Measurements from ENCODE around the gene KCNK10. TPM values are rescaled to one million over a fixed set of nuclear protein-coding genes. Genes with fewer than 3 reads are reported as not detected.

Gene KCNK10
- total and polyA plus RNA-seq, 2 donors from 2014 or later = 0.54 to 1.1 TPM

- no peak for FAIRE-seq
- H3K9me3 ChIP-seq (ENCODE audit: control insufficient read depth in 2 of 3, insufficient read depth in 1 of 3, low read length in 3 of 3) = no peaks in the 10 kb centered on the region
These were observed 46.0 kb downstream of the KCNK10 start for GRCh38 chr14:88276923-88277596.

GRCh38 chr14:88272390-88273269 is 50.4 kb downstream of the KCNK10 start:
- intact Hi-C loops (cut with DNase I) = no loop called here
- no peak for FAIRE-seq

More at GRCh38 chr14:88276923-88277596, 46.0 kb downstream of the KCNK10 start:
- no peak overlapping the region for H3K9ac ChIP-seq (ENCODE audit: low read length in 3 of 3)
- DNase-seq = no peak
- no peak overlapping the region for H3K4me3 ChIP-seq (ENCODE audit: low read length in 3 of 3)
- no peaks in the 10 kb centered on the region for H3K36me3 ChIP-seq (ENCODE audit: control insufficient read depth in 2 of 3, insufficient read depth in 3 of 3, low read length in 3 of 3)
- H3K4me1 ChIP-seq (ENCODE audit: control insufficient read depth in 2 of 3, insufficient read depth in 2 of 3, low read depth in 1 of 3, low read length in 3 of 3) = no peaks in the 10 kb centered on the region
- intact Hi-C loops (cut with DNase I) = no loop called here
- TF ChIP-seq CTCF (IDR thresholded peaks at IDR 0.05; ENCODE audit: borderline replicate concordance, extremely low read depth, insufficient read depth) = no peak
- no peaks in the 10 kb centered on the region for H3K27me3 ChIP-seq (ENCODE audit: control insufficient read depth, insufficient read depth, low read length)
- no peak overlapping the region for H3K27ac ChIP-seq (ENCODE audit: low read depth in 2 of 2, low read length in 2 of 2)

GRCh38 chr14:88271205-88271604 is 51.9 kb downstream of the KCNK10 start:
- intact Hi-C loops (cut with DNase I) = no loop called here
- FAIRE-seq (no peak), DNase-seq (no peak)
- H3K4me1 ChIP-seq (ENCODE audit: control insufficient read depth in 2 of 3, insufficient read depth in 2 of 3, low read depth in 1 of 3, low read length in 3 of 3) = peaks cover 0 to 5% (median 4%) of the 10 kb centered on the region in 3 donors
- no peaks in the 10 kb centered on the region for H3K36me3 ChIP-seq (ENCODE audit: control insufficient read depth in 2 of 3, insufficient read depth in 3 of 3, low read length in 3 of 3)
- no peak overlapping the region for H3K4me3 ChIP-seq (ENCODE audit: low read length in 3 of 3)
- H3K9ac ChIP-seq (ENCODE audit: low read length in 3 of 3) = no peak overlapping the region
- no peak overlapping the region for H3K27ac ChIP-seq (ENCODE audit: low read depth in 2 of 2, low read length in 2 of 2)
- TF ChIP-seq CTCF (IDR thresholded peaks at IDR 0.05; ENCODE audit: borderline replicate concordance, extremely low read depth, insufficient read depth) = no peak
- H3K27me3 ChIP-seq (ENCODE audit: control insufficient read depth, insufficient read depth, low read length) = no peaks in the 10 kb centered on the region
- no peaks in the 10 kb centered on the region for H3K9me3 ChIP-seq (ENCODE audit: control insufficient read depth in 2 of 3, insufficient read depth in 1 of 3, low read length in 3 of 3)

More at GRCh38 chr14:88272390-88273269, 50.4 kb downstream of the KCNK10 start:
- no peaks in the 10 kb centered on the region for H3K9me3 ChIP-seq (ENCODE audit: control insufficient read depth in 2 of 3, insufficient read depth in 1 of 3, low read length in 3 of 3)
- peak in 2 of 5 donors; percentile 6 to 10 for DNase-seq
- H3K4me3 ChIP-seq (ENCODE audit: low read length in 3 of 3) = no peak overlapping the region
- TF ChIP-seq CTCF (IDR thresholded peaks at IDR 0.05; ENCODE audit: borderline replicate concordance, extremely low read depth, insufficient read depth) = no peak
- H3K4me1 ChIP-seq (ENCODE audit: control insufficient read depth in 2 of 3, insufficient read depth in 2 of 3, low read depth in 1 of 3, low read length in 3 of 3) = peaks cover 0 to 5% (median 4%) of the 10 kb centered on the region in 3 donors
- no peak overlapping the region for H3K9ac ChIP-seq (ENCODE audit: low read length in 3 of 3)
- H3K27me3 ChIP-seq (ENCODE audit: control insufficient read depth, insufficient read depth, low read length) = no peaks in the 10 kb centered on the region
- H3K36me3 ChIP-seq (ENCODE audit: control insufficient read depth in 2 of 3, insufficient read depth in 3 of 3, low read length in 3 of 3) = no peaks in the 10 kb centered on the region
- H3K27ac ChIP-seq (ENCODE audit: low read depth in 2 of 2, low read length in 2 of 2) = no peak overlapping the region

Measured in kidney (tissue), 14 donors.